ENCODE data around the gene GNG4.

GNG4 gene

GRCh38 chr1:235525314-235525713 is 124.3 kb downstream of the GNG4 start:
- no peak for DNase-seq

GRCh38 chr1:235516862-235517446 is 132.6 kb downstream of the GNG4 start:
- DNase-seq, result no peak

- no peak for DNase-seq
Measured at GRCh38 chr1:235515844-235516512, 133.6 kb downstream of the GNG4 start.

DNA sequence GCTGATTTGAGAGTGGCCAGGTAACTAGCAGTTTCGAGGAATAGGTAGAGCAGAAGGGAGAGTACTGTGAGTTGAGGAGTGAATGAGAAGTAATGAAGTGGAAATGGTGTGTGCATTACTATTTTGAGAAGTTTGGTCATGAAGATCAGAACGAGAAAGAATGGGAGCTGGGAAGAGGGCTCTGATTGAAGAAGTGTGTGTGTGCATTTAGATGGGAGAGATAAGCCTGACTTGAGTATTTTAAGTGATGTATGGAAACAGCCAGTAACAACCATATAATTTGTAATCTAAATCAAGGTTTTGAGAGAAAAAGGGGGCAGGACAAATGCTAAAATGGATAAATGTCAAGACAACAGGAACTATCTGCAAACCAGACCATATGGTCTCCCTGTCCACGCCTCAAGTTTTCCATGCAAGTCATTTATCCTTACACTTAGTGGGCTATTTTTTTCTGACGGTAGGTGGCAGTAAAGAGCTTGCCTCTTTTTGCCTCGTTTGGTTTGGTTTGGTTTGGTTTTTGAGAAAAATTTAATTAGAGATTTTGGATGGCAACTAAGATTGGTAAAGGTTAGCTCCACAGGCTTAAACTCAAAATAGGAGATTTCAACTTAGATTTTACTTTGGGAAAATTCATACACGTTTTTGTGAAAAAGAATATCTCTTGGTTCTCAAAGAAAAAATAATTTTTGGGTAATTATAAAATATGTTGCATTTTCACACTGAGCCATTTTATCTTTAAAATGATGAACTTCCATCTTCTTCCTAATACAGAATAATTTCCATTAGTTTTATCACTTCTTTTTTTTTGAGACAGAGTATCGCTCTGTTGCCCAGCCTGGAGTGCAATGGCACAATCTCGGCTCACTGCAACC is 135.9 kb downstream of the GNG4 start:
- peak in 1 of 2 donors; percentile 54 for DNase-seq

DNA sequence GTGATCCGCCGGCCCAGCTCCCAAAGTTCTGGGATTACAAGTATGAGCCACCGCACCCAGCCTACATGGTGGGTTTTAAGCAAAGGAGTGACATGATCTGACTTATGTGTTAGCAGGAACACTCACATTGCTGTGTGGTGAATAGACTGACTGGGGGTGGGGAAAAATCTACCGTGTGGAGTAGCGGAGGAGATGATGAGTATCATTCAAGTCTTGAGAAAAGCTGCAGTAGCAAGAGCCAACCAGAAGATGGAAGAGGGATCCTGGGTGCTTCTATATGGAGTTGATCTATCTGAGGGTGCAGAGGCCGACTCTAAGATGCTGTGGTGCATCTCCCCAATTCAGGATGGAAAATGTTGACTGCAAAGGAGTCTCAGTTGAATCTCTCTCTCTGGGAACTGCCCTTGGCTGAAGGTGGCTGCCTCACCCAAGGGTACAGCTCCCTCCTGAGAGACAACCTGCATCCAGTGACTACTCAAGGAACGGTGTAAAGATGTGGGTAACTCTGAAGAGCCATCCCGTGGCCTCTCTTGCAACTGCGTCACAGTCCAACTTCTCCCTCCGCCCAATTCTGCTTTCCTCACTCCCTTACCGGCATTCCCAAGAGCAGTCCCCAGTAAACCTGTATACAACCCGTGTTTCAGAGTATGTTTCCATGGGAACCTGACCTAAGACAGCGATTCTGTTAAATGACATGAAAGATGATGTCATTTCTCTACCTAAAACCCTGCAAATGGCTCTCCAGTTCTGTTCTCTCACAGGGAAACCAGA is 137.9 kb downstream of the GNG4 start:
- no peak for DNase-seq

GRCh38 chr1:235510823-235511222 is 138.8 kb downstream of the GNG4 start:
- no peak for DNase-seq

DNA sequence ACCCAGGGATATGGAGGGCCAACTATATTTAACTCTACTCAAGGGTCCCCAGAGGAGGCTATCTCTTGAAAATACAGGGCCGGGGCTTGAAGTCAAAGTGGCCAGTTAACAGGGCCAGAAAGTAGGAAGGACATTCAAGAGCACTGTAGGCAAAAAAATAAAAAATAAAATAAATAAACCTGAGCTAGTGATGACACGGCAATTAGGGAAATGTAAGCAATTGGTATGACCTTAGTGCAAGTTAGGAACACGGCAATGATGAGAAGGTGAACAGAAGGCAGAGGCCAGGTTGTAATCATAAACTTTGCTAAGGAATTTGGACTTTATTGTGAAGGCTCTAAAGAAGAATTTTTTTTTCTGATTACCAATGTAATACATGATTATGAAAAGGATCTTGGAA is 142.0 kb downstream of the GNG4 start:
- DNase-seq, result no peak

DNA sequence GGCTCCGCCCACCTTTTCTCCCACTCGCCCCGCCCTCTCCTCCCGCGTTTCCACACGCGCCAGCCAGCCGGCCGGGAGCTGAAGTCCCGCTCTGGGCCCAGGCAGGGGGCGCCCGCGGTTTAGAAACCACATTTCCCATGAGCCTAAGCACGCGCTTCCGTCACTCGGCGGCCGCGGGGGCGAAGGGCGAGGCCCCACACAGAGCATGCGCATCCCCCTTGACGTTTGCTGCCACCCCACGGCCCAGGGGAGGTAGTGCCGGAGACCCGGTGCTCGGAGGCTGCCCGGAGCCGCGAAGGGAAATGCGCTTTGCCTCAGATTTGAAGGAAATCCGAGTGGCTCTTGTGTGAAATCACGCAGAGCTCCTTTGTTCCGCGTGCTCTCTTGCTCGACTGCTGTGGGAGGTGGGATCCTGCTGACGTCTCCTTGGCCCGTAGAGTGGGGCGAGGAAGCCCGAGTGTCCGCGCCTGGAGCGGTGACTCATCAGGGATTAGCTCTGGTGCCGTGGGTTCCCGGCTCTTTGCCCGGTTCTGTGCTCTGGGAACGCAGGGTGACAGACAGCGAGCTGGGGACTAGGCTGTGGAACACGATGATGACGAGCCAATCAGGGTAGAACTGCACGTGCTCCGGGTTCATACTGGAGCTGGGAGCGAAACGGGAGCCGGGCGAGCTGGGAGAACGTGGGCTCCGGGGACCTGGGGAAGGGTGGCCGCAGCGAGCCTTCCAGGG is 144.9 kb downstream of the GNG4 start:
- DNase-seq, result peak; percentile 95

DNA sequence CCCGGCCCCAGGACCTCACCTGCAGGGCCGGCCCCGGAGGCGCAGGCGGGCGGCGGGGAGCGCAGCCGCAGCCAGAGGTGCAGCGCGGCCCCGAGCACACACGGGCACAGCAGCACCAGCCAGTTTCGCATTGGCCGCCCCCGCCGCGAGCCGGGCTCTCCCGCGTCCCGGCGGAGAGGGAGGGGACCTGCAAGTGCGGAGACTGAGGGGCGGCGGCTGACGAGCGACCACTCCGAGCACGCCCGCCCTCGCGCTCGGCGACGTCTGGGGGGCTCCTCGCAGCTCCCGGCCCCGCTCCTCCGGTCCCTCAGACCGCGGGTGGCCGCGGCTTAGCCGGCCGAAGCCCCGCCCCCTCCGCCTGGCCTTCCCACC is 145.5 kb downstream of the GNG4 start, which contains the start of gene B3GALNT2:
TSS of gene B3GALNT2 (minus strand) at position 331 of the 372 bp plus-strand sequence. CDS start at position 131, 200 bp downstream.
- peak in 1 of 2 donors; percentile 65 for DNase-seq

DNA sequence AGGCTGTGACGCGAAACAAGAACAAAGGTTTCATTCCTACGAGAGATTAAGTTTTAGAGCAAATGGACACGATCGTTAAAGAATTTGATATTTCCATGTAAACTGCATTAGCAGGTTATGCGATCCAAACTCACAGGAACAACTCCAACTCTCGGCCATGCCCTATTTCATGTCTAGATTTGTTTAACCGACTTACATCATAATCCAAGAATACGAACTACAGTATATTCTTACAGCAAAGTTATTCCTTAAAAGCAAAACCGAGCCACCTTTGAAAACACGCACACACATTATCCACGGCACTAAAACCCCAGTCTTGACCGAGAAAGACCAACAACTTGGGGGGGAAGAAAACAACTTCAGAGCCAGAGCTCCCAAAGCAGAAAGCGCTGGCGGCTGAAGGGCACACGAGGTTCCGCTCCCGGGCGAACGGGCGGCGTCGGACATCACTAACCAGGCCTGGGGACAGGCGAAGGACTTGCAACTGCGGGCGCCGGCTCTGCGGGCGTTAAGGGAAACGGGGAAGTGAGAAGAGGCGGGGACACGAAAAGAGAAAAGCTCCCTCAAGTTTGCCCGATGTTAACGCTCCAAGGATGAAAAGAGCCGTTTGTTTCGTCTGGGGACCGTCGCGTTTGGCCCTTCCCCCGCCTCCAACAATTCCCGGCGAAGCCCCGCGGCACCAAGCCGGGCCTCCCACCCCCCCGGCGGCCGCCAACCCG is 146.0 kb downstream of the GNG4 start:
- DNase-seq, result peak; percentile 16 to 48

- DNase-seq, result no peak
Measured at GRCh38 chr1:235502601-235503402, 146.8 kb downstream of the GNG4 start.

DNA sequence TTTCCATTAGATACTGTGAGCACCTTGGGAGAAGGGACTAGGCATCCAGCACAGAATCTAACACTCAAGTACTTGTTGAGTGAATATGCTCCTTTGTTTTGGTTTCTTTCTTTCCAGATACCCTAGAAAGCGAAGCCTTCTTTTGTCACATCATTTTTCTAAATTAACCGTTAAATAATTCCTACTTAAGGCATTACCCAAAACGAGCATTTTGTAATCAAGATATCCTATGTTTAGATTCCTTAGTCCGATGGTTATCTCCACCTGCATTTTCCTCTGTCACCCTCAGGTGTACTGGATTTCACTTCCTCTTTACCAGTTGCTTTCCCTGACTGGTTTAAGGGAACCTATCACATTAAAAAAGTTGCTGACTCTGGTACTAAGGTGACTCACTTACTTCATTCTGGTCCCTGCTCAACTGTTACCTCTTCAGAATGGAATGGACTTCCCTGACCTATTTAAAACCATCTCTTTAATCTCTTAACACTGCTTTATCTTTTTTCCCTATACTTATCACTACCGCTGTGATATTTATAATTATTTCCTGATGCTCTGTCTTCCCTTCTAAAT is 148.5 kb downstream of the GNG4 start:
- no peak for DNase-seq

All from bone marrow (tissue), 2 donors.